HCT116 (cell line): ENCODE results near the gene GALNT6. TPM values are rescaled to one million over a fixed set of nuclear protein-coding genes. Genes with fewer than 3 reads are reported as not detected.

ENCODE experiments used
- ATAC-seq: fragments of 200-7000 bp; cut with Tn5 transposase; 2 replicates; pipeline ENCODE4 v1.9.1; 2020; ENCODE audit warnings: mild to moderate bottlenecking, moderate library complexity
- BruUV-seq: library from RNA; stranded (reverse); fragments of 400-500 nt; replicated peaks from 2 replicates; lab custom pipeline; 2021; lab: Mats Ljungman, UMichigan
- CTCF ChIA-PET: fragments of 300-600 bp; sonication (Branson Sonifier 250); formaldehyde crosslinking; loops from one replicate; lab custom pipeline; 2021; ENCODE audit warnings: antibody characterized with exemption; lab: Charles Lee
- POLR2A ChIA-PET: fragments of 300-600, 350-600 bp; sonication (Branson Sonifier 250); formaldehyde crosslinking; loops from one replicate; lab custom pipeline; 2021; ENCODE audit warnings: antibody characterized with exemption; lab: Charles Lee
- RAD21 ChIA-PET, 2 experiments: fragments of 300-600 bp; sonication (Branson Sonifier 250); formaldehyde crosslinking; loops; one replicate each; lab custom pipeline; 2023; ENCODE audit warnings: low total read pairs in 2 of 2; ENCODE audit not compliant: uncharacterized antibody in 2 of 2, unreplicated experiment in 2 of 2, low non-redundant PET in 1 of 2; lab: Charles Lee
- DNase-seq: peaks from one replicate; pipeline ENCODE4 v3.0.0-alpha.2; 2010; ENCODE audit warnings: low read depth, low spot score
- H2AFZ ChIP-seq: fragments of 200-600 bp; shearing (Covaris generic), sonication (generic); 2 replicates; pipeline ENCODE4 v1.6.1; 2017; ENCODE audit warnings: low read depth, mixed run types, mixed read lengths, antibody characterized with exemption, low read length; ENCODE audit not compliant: poor library complexity, severe bottlenecking
- H3K27ac ChIP-seq: 2 replicates; pipeline ENCODE4 v1.5.1; 2012; ENCODE audit warnings: low read depth, low read length
- H3K27me3 ChIP-seq: fragments of 200-600 bp; sonication (generic); 2 replicates; pipeline ENCODE4 v1.6.1; 2016; ENCODE audit warnings: mixed run types, low read length, mixed read lengths; ENCODE audit not compliant: insufficient read depth
- H3K36me3 ChIP-seq, 2 experiments: fragments of 200-500 bp in 1 of 2; fragments of 200-600 bp in 1 of 2; sonication (Bioruptor generic) in 1 of 2; sonication (generic) in 1 of 2; 2 replicates each; pipeline versions ENCODE4 v1.5.1 to v1.6.1; 2014 to 2016; ENCODE audit warnings: low read length in 2 of 2, inconsistent platforms in 1 of 2, mixed read lengths in 1 of 2, mixed run types in 1 of 2; ENCODE audit not compliant: insufficient read depth in 2 of 2, control insufficient read depth in 1 of 2
- H3K4me1 ChIP-seq, 2 experiments: fragments of 200-600 bp in 1 of 2; sonication (generic) in 1 of 2; 2 replicates each; pipeline versions ENCODE4 v1.5.1 to v1.6.1; 2012 to 2017; ENCODE audit warnings: low read length in 2 of 2, inconsistent platforms in 1 of 2, mild to moderate bottlenecking in 1 of 2, mixed read lengths in 1 of 2, mixed run types in 1 of 2, moderate library complexity in 1 of 2; ENCODE audit not compliant: insufficient read depth in 2 of 2, control insufficient read depth in 1 of 2
- H3K4me2 ChIP-seq: fragments of 200-600 bp; sonication (generic); 2 replicates; pipeline ENCODE4 v1.6.1; 2017; ENCODE audit warnings: mixed run types, low read length, mixed read lengths
- H3K4me3 ChIP-seq, 2 experiments: fragments of 200-600 bp in 1 of 2; sonication (generic) in 1 of 2; replicated peaks in 1 of 2; 2 replicates each; pipeline ENCODE4 v1.5.1; 2011 to 2016; ENCODE audit warnings: low read length in 2 of 2, control low read depth in 1 of 2, low read depth in 1 of 2, mild to moderate bottlenecking in 1 of 2, mixed read lengths in 1 of 2, mixed run types in 1 of 2
- H3K79me2 ChIP-seq: fragments of 200-600 bp; sonication (generic); 2 replicates; pipeline ENCODE4 v1.6.1; 2017; ENCODE audit warnings: mild to moderate bottlenecking, mixed run types, low read length, moderate library complexity, mixed read lengths; ENCODE audit not compliant: insufficient read depth
- H3K9ac ChIP-seq: fragments of 200-600 bp; sonication (generic); 2 replicates; pipeline ENCODE4 v1.6.1; 2016; ENCODE audit warnings: low read length, mixed read lengths
- H3K9me2 ChIP-seq: fragments of 200-600 bp; sonication (generic), shearing (Covaris generic); 2 replicates; pipeline ENCODE4 v1.6.1; 2017; ENCODE audit warnings: mixed run types, mild to moderate bottlenecking, moderate library complexity; ENCODE audit not compliant: insufficient read depth
- H3K9me3 ChIP-seq, 2 experiments: fragments of 200-500 bp in 1 of 2; fragments of 200-600 bp in 1 of 2; sonication (Bioruptor generic) in 1 of 2; sonication (generic) in 1 of 2; 2 replicates each; pipeline ENCODE4 v1.6.1; 2014 to 2017; ENCODE audit warnings: low read length in 2 of 2, mixed read lengths in 2 of 2, inconsistent platforms in 1 of 2, low read depth in 1 of 2, mild to moderate bottlenecking in 1 of 2, mixed run types in 1 of 2, moderate library complexity in 1 of 2; ENCODE audit not compliant: control insufficient read depth in 1 of 2, insufficient read depth in 1 of 2
- H4K20me1 ChIP-seq: fragments of 200-600 bp; sonication (generic), shearing (Covaris generic); 2 replicates; pipeline ENCODE4 v1.6.1; 2017; ENCODE audit warnings: mixed run types, mild to moderate bottlenecking, moderate library complexity; ENCODE audit not compliant: insufficient read depth
- ATF3 ChIP-seq: IDR thresholded peaks from 2 replicates; pipeline ENCODE4 v1.6.1; 2012
- CEBPB ChIP-seq: IDR thresholded peaks from 2 replicates; pipeline ENCODE4 v1.6.1; 2012; ENCODE audit warnings: low read depth
- CTCF ChIP-seq, 3 experiments: fragments of 200-600 bp in 1 of 3; sonication (generic) in 1 of 3; IDR thresholded peaks in 2 of 3; conservative IDR thresholded peaks in 1 of 3; 2 replicates each; pipeline ENCODE4 v1.5.1; 2012 to 2017; ENCODE audit warnings: low read depth in 2 of 3, low read length in 2 of 3, antibody characterized with exemption in 1 of 3, borderline replicate concordance in 1 of 3, control low read depth in 1 of 3, mild to moderate bottlenecking in 1 of 3, mixed read lengths in 1 of 3, mixed run types in 1 of 3, moderate library complexity in 1 of 3; ENCODE audit not compliant: insufficient read depth in 1 of 3
- EGR1 ChIP-seq: IDR thresholded peaks from 2 replicates; pipeline ENCODE4 v1.6.1; 2012; ENCODE audit warnings: low read depth
- EZH2phosphoT487 ChIP-seq: fragments of 200-600 bp; IDR thresholded peaks from 2 replicates; pipeline ENCODE4 v1.6.1; 2018; ENCODE audit warnings: antibody characterized with exemption, borderline replicate concordance
- FOSL1 ChIP-seq: IDR thresholded peaks from 2 replicates; pipeline ENCODE4 v1.6.1; 2012; ENCODE audit warnings: low read depth
- JUND ChIP-seq: IDR thresholded peaks from 2 replicates; pipeline ENCODE4 v1.6.1; 2012
- MAX ChIP-seq: IDR thresholded peaks from 2 replicates; pipeline ENCODE4 v1.6.1; 2012
- POLR2A ChIP-seq: IDR thresholded peaks from 2 replicates; pipeline ENCODE4 v1.7.0; 2011; ENCODE audit warnings: borderline replicate concordance; ENCODE audit not compliant: insufficient read depth, insufficient read length; ENCODE audit errors: extremely low read depth
- SIN3A ChIP-seq: IDR thresholded peaks from 2 replicates; pipeline ENCODE4 v1.6.1; 2012; ENCODE audit warnings: low read depth
- TCF7L2 ChIP-seq: IDR thresholded peaks from 2 replicates; pipeline ENCODE4 v1.7.0; 2011; ENCODE audit warnings: borderline replicate concordance, inconsistent platforms; ENCODE audit not compliant: insufficient read depth, insufficient read length; ENCODE audit errors: extremely low read depth
- YY1 ChIP-seq: IDR thresholded peaks from 2 replicates; pipeline ENCODE4 v1.6.1; 2011; ENCODE audit warnings: low read length, low read depth, moderate library complexity, mild to moderate bottlenecking; ENCODE audit not compliant: insufficient replicate concordance; ENCODE audit errors: extremely low read depth
- ZFX ChIP-seq: fragments of 450-650 bp; IDR thresholded peaks from 2 replicates; pipeline ENCODE4 v1.6.1; 2017
- ZNF274 ChIP-seq: fragments of 200-500 bp; sonication (Bioruptor generic); IDR thresholded peaks from 2 replicates; pipeline ENCODE4 v1.6.1; 2014; ENCODE audit warnings: mild to moderate bottlenecking, low read depth, low read length, inconsistent platforms
- intact Hi-C: fragments of 100-400 bp; cut with micrococcal nuclease; formaldehyde crosslinking; loops from 2 replicates; pipeline ENCODE4 v1.10.0; 2022
- total RNA-seq: library from RNA; stranded (reverse); gene quantifications from one replicate; pipeline ENCODE4 v1.2.1, GENCODE V29; 2021; ENCODE audit not compliant: unreplicated experiment

GALNT6 gene
- total RNA-seq, 1 experiment from 2014 or later, result 16.4 TPM

GRCh38 chr12:51323317-51323960 is 67.8 kb downstream of the GALNT6 start:
- no peak for DNase-seq
- Histone ChIP-seq H3K4me2 (no peak overlapping the region), H4K20me1 (no peaks in the 10 kb centered on the region), H3K79me2 (no peaks in the 10 kb centered on the region), H3K27ac (no peak overlapping the region), H3K27me3 (no peaks in the 10 kb centered on the region), H3K4me3 (no peak overlapping the region), H3K9ac (no peak overlapping the region), H3K9me3 (no peaks in the 10 kb centered on the region), H2AFZ (no peak overlapping the region), H3K9me2 (no peaks in the 10 kb centered on the region), H3K4me1 (no peaks in the 10 kb centered on the region), H3K36me3 (no peaks in the 10 kb centered on the region)
- POLR2A ChIA-PET, result no interaction called here
- BruUV-seq, result no TSS peak
- no peak for ATAC-seq
- intact Hi-C loops, result no loop called here
- RAD21 ChIA-PET, result no interaction called here
- CTCF ChIA-PET, result no interaction called here
- TF ChIP-seq SIN3A, result no peak
- TF ChIP-seq EGR1, result no peak
- no peak for TF ChIP-seq TCF7L2
- TF ChIP-seq ZFX, result no peak
- TF ChIP-seq, all 23 proteins: peak for 0

- intact Hi-C loops, result no loop called here
- no peaks in the 10 kb centered on the region for H3K4me1 ChIP-seq
- BruUV-seq, result no TSS peak
- ChIA-PET POLR2A (no interaction called here), RAD21 (no interaction called here), CTCF (no interaction called here)
- no peak overlapping the region for H3K27ac ChIP-seq
- H3K27me3 ChIP-seq, result no peaks in the 10 kb centered on the region
- no peaks in the 10 kb centered on the region for H3K9me3 ChIP-seq
- no peak overlapping the region for H3K9ac ChIP-seq
- DNase-seq (no peak), ATAC-seq (no peak)
- no peaks in the 10 kb centered on the region for H3K36me3 ChIP-seq
- no peak for TF ChIP-seq FOSL1
- no peak for TF ChIP-seq JUND
- no peak for TF ChIP-seq POLR2A
- TF ChIP-seq CEBPB, result no peak
- TF ChIP-seq YY1, result no peak
- no peak for TF ChIP-seq MAX
- TF ChIP-seq ZNF274, result no peak
- no peak for TF ChIP-seq CTCF (IDR thresholded peaks at IDR 0.05 in 2 of 3, conservative IDR thresholded peaks at IDR 0.05 in 1 of 3; ENCODE audit: borderline replicate concordance in 1 of 3, insufficient read depth in 1 of 3, low read depth in 2 of 3, low read length in 2 of 3)
- no peak for TF ChIP-seq EZH2phosphoT487
- TF ChIP-seq ATF3, result no peak
- H4K20me1 ChIP-seq, result no peaks in the 10 kb centered on the region
- H3K4me2 ChIP-seq, result no peak overlapping the region
- H3K4me3 ChIP-seq, result no peak overlapping the region
- no peaks in the 10 kb centered on the region for H3K9me2 ChIP-seq
- H2AFZ ChIP-seq, result no peak overlapping the region
- no peaks in the 10 kb centered on the region for H3K79me2 ChIP-seq
Observed at GRCh38 chr12:51322452-51322851, 68.8 kb downstream of the GALNT6 start.
